Aorta (tissue), 5 donors: ENCODE measurements around the gene TTLL5. TPM values are rescaled to one million over a fixed set of nuclear protein-coding genes. Genes with fewer than 3 reads are reported as not detected.

Experiments
- ATAC-seq: fragments of 200-7000 bp; cut with Tn5 transposase; one replicate; pipeline ENCODE4 v1.9.1; 2022; ENCODE audit warnings: moderate library complexity; ENCODE audit not compliant: low FRiP score
- DNase-seq, 2 donors: peaks; one replicate each; pipeline ENCODE4 v3.0.0-alpha.2; 2020
- H3K27ac ChIP-seq, 2 donors: one replicate each; pipeline ENCODE4 v1.5.1; 2013; ENCODE audit warnings: low read length in 2 of 2, mild to moderate bottlenecking in 2 of 2, moderate library complexity in 2 of 2, control low read depth in 1 of 2, inconsistent platforms in 1 of 2, low read depth in 1 of 2
- H3K27me3 ChIP-seq, 2 donors: one replicate each; pipeline ENCODE4 v1.6.1; 2013; ENCODE audit warnings: control low read depth in 1 of 2, low read length in 1 of 2, mild to moderate bottlenecking in 1 of 2, moderate library complexity in 1 of 2; ENCODE audit not compliant: insufficient read depth in 2 of 2, control insufficient read depth in 1 of 2
- H3K36me3 ChIP-seq, 2 donors: one replicate each; pipeline ENCODE4 v1.6.1; 2013; ENCODE audit warnings: control low read depth in 1 of 2, low read length in 1 of 2, mild to moderate bottlenecking in 1 of 2; ENCODE audit not compliant: insufficient read depth in 2 of 2, control insufficient read depth in 1 of 2
- H3K4me1 ChIP-seq, 2 donors: one replicate each; pipeline ENCODE4 v1.6.1; 2013; ENCODE audit warnings: low read length in 2 of 2, control low read depth in 1 of 2, mild to moderate bottlenecking in 1 of 2, moderate library complexity in 1 of 2; ENCODE audit not compliant: insufficient read depth in 2 of 2, control insufficient read depth in 1 of 2
- H3K4me3 ChIP-seq, 2 donors: one replicate each; pipeline ENCODE4 v1.5.1; 2013; ENCODE audit warnings: low read length in 2 of 2, control low read depth in 1 of 2, mild to moderate bottlenecking in 1 of 2
- H3K9me3 ChIP-seq: one replicate; pipeline ENCODE4 v1.6.1; 2013; ENCODE audit warnings: mild to moderate bottlenecking, low read length; ENCODE audit not compliant: control insufficient read depth
- WGBS, 2 donors: extraction: QIAGEN DNeasy Blood & Tissue Kit; methylation state at CpG; one replicate each; pipeline ENCODE4 v1.1.7; 2013; 5-methylcytosine and 5-hydroxymethylcytosine counted together
- intact Hi-C, 2 donors: fragments of 100-400 bp; cut with DNase I; formaldehyde crosslinking; loops; one replicate each; pipeline versions ENCODE4 v1.14.2 to v1.15.0; 2022
- polyA plus RNA-seq, 2 donors: library from polyadenylated mRNA; stranded (reverse); fragments of 200-250 nt; gene quantifications; one replicate each; pipeline ENCODE4 v1.2.3, GENCODE V29; 2013
- total RNA-seq, 2 donors: library from RNA; stranded (reverse); fragmentation: NEBNext Ultra II Directional; extraction: Animal tissue kit (Norgen Biotek cat#: 25700); gene quantifications; one replicate each; pipeline ENCODE4 v1.2.1, GENCODE V29; 2021
- donor health status: healthy with polysubstance abuse.
- donor health status: Bipolar disorder and iron deficiency.
- donor health status: DM: no; HTN: no; CAD: no.
- donor health status: DM: no; HTN: no; CAD: no.
- donor health status: DM: yes; HTN: yes; CAD: no.

TTLL5 gene
- total and polyA plus RNA-seq, 4 donors = 7.7 to 40.8 (median 22.8) TPM

GRCh38 chr14:75880512-75880911 lies 219.5 kb downstream of the TTLL5 start:
- WGBS, 2 donors = 92 to 95% methylated on average over 1 of the region's 1 CpG
- no peaks in the 10 kb centered on the region for H3K36me3 ChIP-seq
- no peak overlapping the region for H3K27ac ChIP-seq
- H3K9me3 ChIP-seq = no peaks in the 10 kb centered on the region
- H3K27me3 ChIP-seq = no peaks in the 10 kb centered on the region
- intact Hi-C loops = no loop called here
- no peak overlapping the region for H3K4me3 ChIP-seq
- peaks cover 2 to 3% of the 10 kb centered on the region in 2 donors for H3K4me1 ChIP-seq
- DNase-seq (no peak), ATAC-seq (no peak)

- Histone ChIP-seq H3K9me3 (no peaks in the 10 kb centered on the region), H3K27me3 (no peaks in the 10 kb centered on the region), H3K4me1 (peaks cover 0 to 3% of the 10 kb centered on the region in 2 donors), H3K36me3 (no peaks in the 10 kb centered on the region), H3K27ac (no peak overlapping the region), H3K4me3 (no peak overlapping the region)
- DNase-seq (no peak), ATAC-seq (no peak)
- 96% methylated on average over 5 of the region's 5 CpGs for WGBS, 2 donors
- intact Hi-C loops = no loop called here
Measured at GRCh38 chr14:75881994-75882393, 220.9 kb downstream of the TTLL5 start.

GRCh38 chr14:75884198-75884611 lies 223.2 kb downstream of the TTLL5 start:
- ATAC-seq = no peak
- WGBS, 2 donors = 36 to 40% methylated on average over 6 of the region's 6 CpGs

GRCh38 chr14:75885829-75886228 lies 224.8 kb downstream of the TTLL5 start:
- ATAC-seq = peak; percentile 64
- Histone ChIP-seq H3K4me3 (no peak overlapping the region), H3K9me3 (no peaks in the 10 kb centered on the region), H3K36me3 (no peaks in the 10 kb centered on the region), H3K4me1 (no peaks in the 10 kb centered on the region), H3K27me3 (no peaks in the 10 kb centered on the region), H3K27ac (no peak overlapping the region)
- no peak for DNase-seq
- WGBS, 2 donors = 63 to 64% methylated on average over 2 of the region's 2 CpGs
- intact Hi-C loops = no loop called here

More at GRCh38 chr14:75884198-75884611, 223.2 kb downstream of the TTLL5 start:
- no peaks in the 10 kb centered on the region for H3K36me3 ChIP-seq
- intact Hi-C loops = no loop called here
- no peak for DNase-seq
- no peak overlapping the region for H3K4me3 ChIP-seq
- no peaks in the 10 kb centered on the region for H3K27me3 ChIP-seq
- no peaks in the 10 kb centered on the region for H3K4me1 ChIP-seq
- H3K27ac ChIP-seq = no peak overlapping the region
- H3K9me3 ChIP-seq = no peaks in the 10 kb centered on the region

GRCh38 chr14:75886636-75887348 lies 225.7 kb downstream of the TTLL5 start:
- no peak overlapping the region for H3K4me3 ChIP-seq
- H3K36me3 ChIP-seq = no peaks in the 10 kb centered on the region
- ATAC-seq = no peak
- no peaks in the 10 kb centered on the region for H3K9me3 ChIP-seq
- WGBS, 2 donors = 87 to 88% methylated on average over 5 of the region's 5 CpGs
- no peaks in the 10 kb centered on the region for H3K4me1 ChIP-seq
- H3K27me3 ChIP-seq = no peaks in the 10 kb centered on the region
- intact Hi-C loops = no loop called here
- DNase-seq = no peak
- no peak overlapping the region for H3K27ac ChIP-seq

- H3K27ac ChIP-seq = no peak overlapping the region
- intact Hi-C loops = no loop called here
- no peak for DNase-seq
- WGBS, 2 donors = 91 to 94% methylated on average over 2 of the region's 2 CpGs
- no peak overlapping the region for H3K4me3 ChIP-seq
- ATAC-seq = no peak
- no peaks in the 10 kb centered on the region for H3K4me1 ChIP-seq
- H3K9me3 ChIP-seq = no peaks in the 10 kb centered on the region
- no peaks in the 10 kb centered on the region for H3K36me3 ChIP-seq
- H3K27me3 ChIP-seq = no peaks in the 10 kb centered on the region
Measured at GRCh38 chr14:75888945-75889344, 227.9 kb downstream of the TTLL5 start.

- H3K4me1 ChIP-seq = no peaks in the 10 kb centered on the region
- ATAC-seq (no peak), DNase-seq (no peak)
- H3K36me3 ChIP-seq = no peaks in the 10 kb centered on the region
- no peaks in the 10 kb centered on the region for H3K27me3 ChIP-seq
- H3K9me3 ChIP-seq = no peaks in the 10 kb centered on the region
- 84 to 86% methylated on average over 2 of the region's 2 CpGs for WGBS, 2 donors
- no peak overlapping the region for H3K4me3 ChIP-seq
- H3K27ac ChIP-seq = no peak overlapping the region
- intact Hi-C loops = no loop called here
Measured at GRCh38 chr14:75896341-75896740, 235.3 kb downstream of the TTLL5 start.

- DNase-seq (no peak), ATAC-seq (no peak)
- Histone ChIP-seq H3K4me3 (no peak overlapping the region), H3K27ac (no peak overlapping the region), H3K36me3 (peaks cover 0 to 2% of the 10 kb centered on the region in 2 donors), H3K9me3 (no peaks in the 10 kb centered on the region), H3K4me1 (peaks cover 0 to 2% of the 10 kb centered on the region in 2 donors), H3K27me3 (no peaks in the 10 kb centered on the region)
- 88 to 91% methylated on average over 3 of the region's 3 CpGs for WGBS, 2 donors
- intact Hi-C loops = loop anchor here (10.0 kb wide), 3 partner anchors 110 to 190 kb away; no protein-coding TSS in a partner anchor
Measured at GRCh38 chr14:75904311-75904710, 243.3 kb downstream of the TTLL5 start.
